GM08714 (cell line): ENCODE measurements around the gene PAGE5.

ENCODE experiments used
- H3K4me3 ChIP-seq: fragments of 200-500 bp; sonication (Bioruptor generic); 2 replicates; pipeline ENCODE4 v1.5.1; 2014; ENCODE audit warnings: mild to moderate bottlenecking, low read length, inconsistent platforms
- ZNF274 ChIP-seq: IDR thresholded peaks from 2 replicates; pipeline ENCODE4 v1.6.1; 2012; ENCODE audit warnings: mild to moderate bottlenecking, low read depth, low read length

The PAGE5 gene

GRCh38 chrX:55220119-55220794, at the start of gene PAGE5:
Gene PAGE5, plus strand, starts transcription at chrX:55220346. Its CDS starts 1,037 bp downstream, at chrX:55221383.
- H3K4me3 ChIP-seq: no peak within 1 kb of the TSS
- no peak for TF ChIP-seq ZNF274

GRCh38 chrX:55187281-55187680, 32.9 kb upstream of the PAGE5 start:
- no peak for TF ChIP-seq ZNF274
- no peak overlapping the region for H3K4me3 ChIP-seq

GRCh38 chrX:55196688-55197087, 23.5 kb upstream of the PAGE5 start:
- no peak for TF ChIP-seq ZNF274
- no peak overlapping the region for H3K4me3 ChIP-seq

- no peak for TF ChIP-seq ZNF274
Measured at GRCh38 chrX:55201930-55202579, 18.1 kb upstream of the PAGE5 start.

GRCh38 chrX:55206162-55206941, 13.8 kb upstream of the PAGE5 start:
- no peak for TF ChIP-seq ZNF274
- H3K4me3 ChIP-seq: no peak overlapping the region

More at GRCh38 chrX:55201930-55202579, 18.1 kb upstream of the PAGE5 start:
- no peak overlapping the region for H3K4me3 ChIP-seq

GRCh38 chrX:55210931-55211677, 9.0 kb upstream of the PAGE5 start:
- no peak for TF ChIP-seq ZNF274
- H3K4me3 ChIP-seq: no peak overlapping the region

GRCh38 chrX:55213381-55213780, 6.8 kb upstream of the PAGE5 start:
- no peak for TF ChIP-seq ZNF274
- H3K4me3 ChIP-seq: no peak overlapping the region

- H3K4me3 ChIP-seq: no peak overlapping the region
- TF ChIP-seq ZNF274: no peak
Measured at GRCh38 chrX:55240788-55241340, 20.7 kb downstream of the PAGE5 start.

GRCh38 chrX:55253528-55253927, 33.4 kb downstream of the PAGE5 start:
- TF ChIP-seq ZNF274: no peak
- H3K4me3 ChIP-seq: no peak overlapping the region

- no peak for TF ChIP-seq ZNF274
- H3K4me3 ChIP-seq: no peak overlapping the region
Measured at GRCh38 chrX:55260806-55261205, 40.7 kb downstream of the PAGE5 start.

- TF ChIP-seq ZNF274: no peak
- no peak within 1 kb of the TSS for H3K4me3 ChIP-seq
Measured at GRCh38 chrX:55264816-55265215, 44.7 kb downstream of the PAGE5 start, which contains the start of gene PAGE3. Gene PAGE3, minus strand, starts transcription at chrX:55264916. Its CDS starts 1,013 bp downstream, at chrX:55263903.
